ENCODE results near the gene FRG2.
"Not testable (repeated sequence)": the region's sequence is repeated elsewhere in the genome, so short reads cannot be mapped to it uniquely, and the experiment has no call there.

The FRG2 gene

GRCh38 chr4:190027156-190027555, at the start of gene FRG2:
TSS of gene FRG2 (minus strand) at chr4:190027256. CDS start at chr4:190027204, 52 bp downstream.
- DNase-seq (ENCODE audit: low read depth in 2 of 2): not testable (repeated sequence)

DNA sequence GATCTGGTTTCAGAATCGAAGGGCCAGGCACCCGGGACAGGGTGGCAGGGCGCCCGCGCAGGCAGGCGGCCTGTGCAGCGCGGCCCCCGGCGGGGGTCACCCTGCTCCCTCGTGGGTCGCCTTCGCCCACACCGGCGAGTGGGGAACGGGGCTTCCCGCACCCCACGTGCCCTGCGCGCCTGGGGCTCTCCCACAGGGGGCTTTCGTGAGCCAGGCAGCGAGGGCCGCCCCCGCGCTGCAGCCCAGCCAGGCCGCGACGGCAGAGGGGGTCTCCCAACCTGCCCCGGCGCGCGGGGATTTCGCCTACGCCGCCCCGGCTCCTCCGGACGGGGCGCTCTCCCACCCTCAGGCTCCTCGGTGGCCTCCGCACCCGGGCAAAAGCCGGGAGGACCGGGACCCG, 41.3 kb upstream of the FRG2 start:
- not testable (repeated sequence) for DNase-seq (ENCODE audit: low read depth in 2 of 2)

DNA sequence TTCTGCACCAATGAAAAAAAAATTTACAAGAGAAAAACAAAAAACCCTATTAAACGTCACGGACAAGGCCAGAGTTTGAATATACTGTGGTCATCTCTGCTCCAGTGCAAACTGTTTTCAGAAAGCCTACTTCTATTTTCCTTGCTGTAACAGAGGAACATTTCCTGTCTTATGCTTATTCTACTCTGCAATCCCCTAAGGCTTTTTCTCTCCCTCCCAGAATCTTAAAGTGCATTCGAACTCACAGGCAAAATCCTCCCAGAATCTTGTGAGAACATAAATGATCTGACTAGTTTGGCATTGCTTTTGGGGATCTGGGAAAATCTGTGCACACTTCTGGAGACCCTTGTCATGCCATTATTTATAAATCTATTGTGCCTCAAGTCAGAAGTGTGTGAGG, 37.7 kb upstream of the FRG2 start:
- DNase-seq (ENCODE audit: low read depth in 2 of 2): not testable (repeated sequence)

DNA sequence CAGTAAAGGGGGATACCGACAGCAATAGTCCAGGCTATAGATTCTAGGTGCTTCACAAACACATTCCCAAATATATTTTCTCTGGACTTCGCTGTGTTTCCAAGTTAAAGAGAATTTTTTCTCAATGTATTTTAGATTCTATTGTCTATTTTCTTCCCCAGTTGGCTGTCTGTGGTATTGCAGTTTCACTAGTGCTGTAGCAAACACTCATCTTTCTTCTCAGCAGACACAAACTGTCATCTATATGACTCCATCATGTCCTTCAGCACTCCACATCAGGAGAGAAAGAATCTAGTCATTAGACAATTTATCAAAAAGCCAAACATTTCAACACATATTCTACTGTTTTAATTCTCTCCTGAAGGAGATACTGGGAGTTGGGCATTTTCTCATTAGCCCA, 37.3 kb upstream of the FRG2 start, which contains the start of gene DBET:
Gene DBET, plus strand, starts transcription at position 161 of the 400 bp plus-strand sequence.
- DNase-seq (ENCODE audit: low read depth in 2 of 2): not testable (repeated sequence)

- not testable (repeated sequence) for DNase-seq (ENCODE audit: low read depth in 2 of 2)
Observed at GRCh38 chr4:190058997-190059396, 31.9 kb upstream of the FRG2 start.

DNA sequence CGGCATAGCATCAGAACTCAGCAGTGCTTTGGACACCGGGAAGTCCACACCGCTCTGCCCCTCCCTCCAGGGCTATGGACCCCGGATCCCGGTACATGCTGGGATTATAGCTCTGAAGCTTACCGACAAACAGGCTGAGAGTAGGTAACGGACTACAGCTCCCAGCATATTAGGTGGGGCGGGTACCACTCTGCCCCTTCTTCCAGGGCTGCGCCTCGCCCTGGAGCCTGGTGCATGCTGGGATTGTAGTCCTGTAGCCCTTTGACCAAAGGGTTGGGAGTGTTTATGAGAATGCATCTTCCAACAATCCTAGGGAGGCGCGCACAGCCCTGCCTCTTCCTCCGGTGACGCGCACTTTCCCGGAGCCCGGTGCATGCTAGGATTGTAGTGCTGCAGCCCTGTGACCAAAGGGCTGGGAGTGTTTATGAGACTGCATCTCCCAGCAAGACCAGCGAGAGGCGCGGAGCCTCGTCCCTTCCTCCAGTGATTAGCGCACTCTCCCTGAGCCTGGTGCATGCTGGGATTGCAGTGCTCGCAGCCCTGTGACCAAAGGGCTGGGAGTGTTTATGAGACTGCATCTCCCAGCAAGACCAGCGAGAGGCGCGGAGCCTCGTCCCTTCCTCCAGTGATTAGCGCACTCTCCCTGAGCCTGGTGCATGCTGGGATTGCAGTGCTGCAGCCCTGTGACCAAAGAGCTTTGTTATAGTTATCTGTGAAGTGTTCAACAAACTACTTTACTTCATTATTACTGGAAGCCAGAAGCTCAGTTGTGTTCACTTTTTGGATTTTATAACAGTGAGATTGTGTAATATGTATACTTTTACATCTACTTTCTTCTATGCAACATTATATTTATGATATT, 22.6 kb upstream of the FRG2 start:
- DNase-seq (ENCODE audit: low read depth in 2 of 2): not testable (repeated sequence)

DNA sequence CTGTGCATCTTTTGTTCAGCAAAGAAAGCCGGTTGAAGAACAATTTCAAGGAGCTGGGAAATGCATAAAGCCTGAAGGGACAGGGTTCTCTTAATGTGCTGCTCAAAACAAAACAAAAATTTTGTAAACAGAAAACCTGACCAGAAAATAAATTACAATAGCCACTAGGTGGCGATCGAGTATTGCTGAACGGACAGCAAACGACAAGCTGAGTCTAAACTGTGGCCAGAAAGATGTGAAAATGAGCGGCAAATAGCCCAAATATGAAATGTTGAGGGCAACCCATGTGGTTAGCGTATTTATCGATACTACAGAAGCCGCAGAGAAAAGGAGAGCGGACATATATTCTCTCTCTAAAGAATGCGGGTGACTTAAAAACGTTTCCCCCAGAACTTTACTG, 20.6 kb upstream of the FRG2 start:
- DNase-seq (ENCODE audit: low read depth in 2 of 2): not testable (repeated sequence)

GRCh38 chr4:190040873-190041272, 13.8 kb upstream of the FRG2 start:
- DNase-seq (ENCODE audit: low read depth in 2 of 2): not testable (repeated sequence)

DNA sequence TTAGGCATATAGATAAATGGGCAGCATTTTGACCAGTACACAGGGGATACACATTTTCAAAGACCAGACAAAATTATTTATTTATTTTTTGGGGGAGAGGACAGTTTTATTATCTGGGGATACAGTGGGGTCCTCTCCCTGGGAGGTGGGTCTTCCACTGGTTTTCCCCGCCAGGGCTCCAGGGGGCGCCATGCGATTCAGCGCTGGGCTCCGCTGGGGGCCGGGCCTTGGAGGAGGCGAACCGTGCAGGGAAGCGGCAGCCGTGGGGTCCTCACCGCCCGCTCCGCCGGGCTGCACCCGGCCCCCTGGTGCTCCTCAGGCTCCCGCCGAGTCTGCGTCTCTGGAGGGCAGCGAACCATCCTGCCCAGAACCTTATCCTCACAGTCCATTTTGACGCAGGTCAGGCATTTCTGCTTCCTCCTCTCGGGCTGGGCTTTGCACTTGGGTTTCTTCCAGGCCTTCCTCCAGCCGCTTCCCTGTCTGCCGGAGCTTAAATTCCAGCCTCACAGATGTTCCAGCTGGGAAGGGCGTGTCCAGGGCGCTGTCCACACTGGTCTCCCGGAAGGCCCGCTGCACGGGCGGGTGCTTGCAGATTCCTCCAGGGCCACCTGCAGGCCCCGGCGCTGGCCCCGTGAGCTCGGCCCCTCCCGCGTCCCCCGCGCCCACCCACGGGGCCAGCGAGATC, 10.8 kb upstream of the FRG2 start:
- not testable (repeated sequence) for DNase-seq (ENCODE audit: low read depth in 2 of 2)

DNA sequence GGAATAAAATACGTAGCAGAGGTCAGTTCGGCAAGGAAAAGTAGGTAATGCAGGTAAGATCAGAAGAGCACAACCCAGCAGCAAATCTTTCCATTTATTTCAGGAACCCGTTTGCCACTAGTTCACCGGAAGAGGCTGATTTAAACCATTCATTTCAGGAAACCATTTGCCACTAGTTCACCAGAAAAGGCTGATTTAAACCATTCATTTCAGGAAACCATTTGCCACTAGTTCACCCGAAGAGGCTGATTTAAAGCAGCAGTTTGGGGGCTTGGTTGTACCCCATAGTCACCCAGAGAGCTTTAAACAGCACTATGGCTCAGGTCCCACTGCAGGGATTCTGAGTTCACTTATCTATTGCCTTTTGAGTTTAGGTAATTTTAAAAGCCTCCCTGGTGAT, 4.2 kb upstream of the FRG2 start:
- not testable (repeated sequence) for DNase-seq (ENCODE audit: low read depth in 2 of 2)

- not testable (repeated sequence) for DNase-seq (ENCODE audit: low read depth in 2 of 2)
Observed at GRCh38 chr4:190022614-190023281, 4.3 kb downstream of the FRG2 start.

DNA sequence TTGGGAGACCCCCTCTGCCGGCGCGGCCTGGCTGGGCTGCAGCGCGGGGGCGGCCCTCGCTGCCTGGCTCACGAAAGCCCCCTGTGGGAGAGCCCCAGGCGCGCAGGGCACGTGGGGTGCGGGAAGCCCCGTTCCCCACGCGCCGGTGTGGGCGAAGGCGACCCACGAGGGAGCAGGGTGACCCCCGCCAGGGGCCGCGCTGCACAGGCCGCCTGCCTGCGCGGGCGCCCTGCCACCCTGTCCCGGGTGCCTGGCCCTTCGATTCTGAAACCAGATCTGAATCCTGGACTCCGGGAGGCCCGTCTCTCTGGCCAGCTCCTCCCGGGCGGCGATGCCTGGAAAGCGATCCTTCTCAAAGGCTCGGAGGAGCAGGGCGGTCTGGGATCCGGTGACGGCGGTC, 5.1 kb downstream of the FRG2 start:
- DNase-seq (ENCODE audit: low read depth in 2 of 2): not testable (repeated sequence)

DNA sequence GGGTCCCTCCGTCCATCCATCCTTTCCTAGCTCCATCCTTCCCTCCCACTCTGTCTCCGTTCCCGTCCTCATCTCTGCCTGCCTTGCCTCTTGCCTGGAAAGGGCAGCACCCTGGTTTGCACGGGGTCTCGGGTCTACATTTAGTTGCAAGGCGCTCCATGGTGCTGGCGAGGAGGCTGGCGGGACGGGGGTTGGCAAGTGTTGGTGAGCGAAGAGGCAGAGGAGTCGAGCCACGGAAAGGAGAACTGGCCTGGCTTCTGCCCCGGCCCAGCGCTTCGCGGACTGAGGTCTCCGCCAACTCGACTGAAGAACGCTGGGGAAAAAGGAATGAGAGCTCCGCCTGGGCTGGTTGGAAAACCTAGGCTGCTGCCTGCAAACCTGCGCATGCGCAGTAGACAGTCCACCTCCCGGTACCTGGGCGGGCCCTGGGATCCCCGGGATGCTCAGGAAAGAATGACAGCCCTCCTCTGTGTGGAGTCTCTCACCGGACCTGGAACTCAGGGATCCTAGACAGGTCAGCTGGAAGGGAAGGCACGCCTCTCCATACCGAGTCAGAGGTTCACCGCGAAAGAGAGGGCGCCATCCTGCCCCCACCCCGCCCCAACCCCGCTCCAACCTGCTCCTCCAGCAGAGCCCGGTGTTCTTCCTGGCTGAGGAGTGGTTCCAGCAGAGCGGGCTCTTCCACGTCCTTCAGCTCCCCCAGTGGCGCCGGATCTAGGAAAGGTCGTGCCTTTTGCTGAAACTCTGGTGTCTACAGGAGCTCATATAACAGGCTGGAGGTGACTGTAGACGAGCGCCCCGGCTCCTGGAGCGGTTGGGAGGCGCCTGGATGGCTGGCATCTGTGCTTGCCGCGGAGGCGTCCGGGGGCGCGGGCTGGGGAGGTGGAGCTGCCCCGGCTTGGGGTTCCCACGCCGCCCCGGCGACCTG, 6.0 kb downstream of the FRG2 start:
- no peak for DNase-seq (ENCODE audit: low read depth in 2 of 2)

DNA sequence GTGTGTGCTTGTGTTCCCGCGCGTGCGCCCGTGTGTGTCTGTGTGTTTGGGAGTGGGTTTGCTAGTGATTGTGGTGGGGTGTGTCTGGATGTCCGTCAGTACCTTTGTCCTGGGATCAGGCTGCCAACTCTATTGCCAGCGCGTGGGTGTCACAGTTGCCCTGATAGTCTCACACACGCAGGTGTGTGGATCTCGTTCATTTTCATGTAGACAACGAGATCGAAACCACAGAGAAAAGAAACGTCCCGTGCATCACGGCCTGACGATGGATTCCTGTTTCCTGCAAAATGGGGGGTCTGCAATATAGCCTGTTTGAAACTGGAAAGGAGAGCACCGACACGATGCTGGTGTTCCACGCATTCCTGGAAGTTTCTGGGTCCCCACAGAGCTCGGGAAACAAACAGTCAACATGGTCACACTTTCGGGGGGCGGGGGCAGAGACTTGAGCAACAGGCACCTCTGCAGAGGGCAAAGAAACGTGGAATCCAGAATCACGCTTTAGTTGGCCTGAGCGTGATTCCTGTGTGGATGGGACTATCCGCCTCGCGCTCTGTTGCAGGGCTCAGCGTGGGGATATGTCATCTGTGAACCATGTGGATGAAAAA, 7.1 kb downstream of the FRG2 start:
- DNase-seq (ENCODE audit: low read depth in 2 of 2): not testable (repeated sequence)

GRCh38 chr4:190019023-190019858, 7.8 kb downstream of the FRG2 start:
- no peak for DNase-seq (ENCODE audit: low read depth in 2 of 2)

DNA sequence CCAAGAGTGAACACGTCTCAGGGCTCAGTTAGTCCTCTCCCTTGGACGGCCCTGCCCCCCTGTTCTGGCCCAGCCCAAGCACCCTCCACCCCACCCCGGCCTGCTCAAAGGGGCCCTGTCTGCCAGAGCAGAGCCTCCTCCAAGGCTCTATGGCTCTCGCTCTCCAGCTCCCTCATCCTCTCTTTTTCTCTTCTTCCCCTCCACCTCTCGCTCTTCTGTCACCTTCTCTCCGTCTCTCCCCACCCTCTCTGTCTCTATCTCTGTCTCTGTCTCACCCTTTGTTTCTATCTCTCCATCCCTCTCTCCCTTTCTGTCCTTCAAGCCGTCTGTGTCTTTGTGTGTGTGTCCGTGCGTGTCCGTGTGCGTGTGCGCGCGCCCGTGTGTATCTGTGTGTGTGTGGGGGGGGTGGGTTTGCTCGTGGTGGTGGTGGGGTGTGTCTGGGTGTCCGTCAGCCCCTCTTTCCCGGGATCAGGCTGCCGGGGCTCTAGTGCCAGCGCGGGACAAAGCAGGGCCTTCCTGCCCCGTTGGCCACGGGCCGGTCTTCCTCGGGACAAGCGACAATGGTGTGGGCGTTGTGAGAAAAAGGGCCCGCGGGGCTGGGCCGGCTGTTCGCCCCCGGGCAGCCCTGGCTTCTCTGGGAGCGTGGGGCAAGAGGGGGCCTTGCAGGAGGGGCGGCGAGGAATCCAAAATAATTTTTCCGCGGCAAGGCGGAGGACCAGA, 8.7 kb downstream of the FRG2 start:
- no peak for DNase-seq (ENCODE audit: low read depth in 2 of 2)

DNA sequence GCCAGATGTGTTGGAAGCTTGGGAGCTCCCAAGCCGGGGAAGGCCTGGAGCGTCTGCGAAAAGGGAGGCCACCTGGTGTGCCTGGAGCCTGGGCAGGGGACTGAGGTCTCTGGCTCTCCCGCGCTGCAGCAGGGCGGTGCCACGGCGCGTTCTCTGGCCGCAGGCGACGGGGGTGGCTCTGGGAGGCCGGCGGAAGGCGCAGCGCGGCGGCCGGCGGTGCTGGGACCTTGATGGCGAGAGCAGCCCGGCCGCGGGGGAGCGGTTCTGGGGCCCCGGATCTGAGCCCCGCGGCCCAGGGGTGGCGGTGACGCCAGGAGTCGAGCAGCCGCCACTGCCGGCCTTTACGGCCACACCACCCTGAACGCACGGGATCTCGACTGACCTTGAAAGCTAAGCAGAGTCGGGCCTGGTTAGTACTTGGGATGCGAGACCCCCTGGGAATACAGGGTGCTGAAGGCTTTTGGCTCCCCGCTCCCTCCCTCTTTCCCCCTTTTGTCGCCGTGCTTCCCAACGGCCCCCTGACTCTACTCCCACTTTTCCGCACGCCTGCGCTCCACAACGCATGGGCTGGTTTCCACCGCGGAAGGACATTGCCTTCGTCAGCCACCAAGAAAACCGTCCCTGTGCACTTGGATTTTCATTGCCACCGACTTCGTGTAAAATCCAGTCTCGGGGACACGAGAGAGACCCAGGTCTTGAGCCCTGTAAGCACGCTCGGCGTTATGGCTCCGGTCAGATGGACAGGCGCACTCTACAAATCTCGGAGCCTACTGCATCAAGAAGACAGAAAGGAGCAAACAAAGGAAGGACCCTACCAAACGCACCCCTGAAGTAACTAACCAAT, 9.5 kb downstream of the FRG2 start:
- no peak for DNase-seq (ENCODE audit: low read depth in 2 of 2)
